K562 (cell line): Measurements from ENCODE around the gene AP4E1. TPM values are rescaled to one million over a fixed set of nuclear protein-coding genes. Genes with fewer than 3 reads are reported as not detected.

Experiments used
- ILF3 ChIP-seq: fragments of 450-650 bp; IDR thresholded peaks from 2 replicates; pipeline ENCODE4 v1.6.1; 2018; ENCODE audit warnings: antibody characterized with exemption, mild to moderate bottlenecking, moderate library complexity, borderline replicate concordance
- NFRKB ChIP-seq: fragments of 450-650 bp; IDR thresholded peaks from 2 replicates; pipeline ENCODE4 v1.6.1; 2016; ENCODE audit warnings: low read depth
- SUPT5H ChIP-seq: fragments of 450-650 bp; IDR thresholded peaks from 2 replicates; pipeline ENCODE4 v1.6.1; 2016
- THAP7 ChIP-seq: fragments of 250-450 bp; sonication (Bioruptor Pico); IDR thresholded peaks from 2 replicates; pipeline ENCODE4 v1.5.0; 2021
- YY1 ChIP-seq, 3 experiments: IDR thresholded peaks; 2 replicates each; pipeline ENCODE4 v1.6.1; 2011; ENCODE audit warnings: low read length in 2 of 3, mild to moderate bottlenecking in 2 of 3, moderate library complexity in 2 of 3, borderline replicate concordance in 1 of 3, control low read depth in 1 of 3, low read depth in 1 of 3; ENCODE audit not compliant: insufficient read depth in 3 of 3, insufficient replicate concordance in 2 of 3, control insufficient read depth in 1 of 3, insufficient read length in 1 of 3; ENCODE audit errors: extremely low read depth in 1 of 3
- ZMIZ1 ChIP-seq, 2 experiments: fragments of 150-350 bp in 1 of 2; IDR thresholded peaks; 2 replicates each; pipeline ENCODE4 v1.6.1; 2012 to 2016; ENCODE audit warnings: low read depth in 2 of 2, low read length in 2 of 2, mild to moderate bottlenecking in 1 of 2, moderate library complexity in 1 of 2
- ZNF551 ChIP-seq: fragments of 250-450 bp; sonication (Bioruptor Pico); IDR thresholded peaks from 2 replicates; pipeline ENCODE4 v1.5.0; 2021; ENCODE audit warnings: mild to moderate bottlenecking, moderate library complexity
- ZNF780A ChIP-seq: fragments of 250-450 bp; sonication (Bioruptor Pico); IDR thresholded peaks from 2 replicates; pipeline ENCODE4 v1.5.0; 2021; ENCODE audit warnings: mild to moderate bottlenecking
- polyA plus RNA-seq, 8 experiments: library from polyadenylated mRNA; depleted of rRNA in 4 of 8; stranded (reverse) in 5 of 8; unstranded in 3 of 8; fragments of >200 nt; fragmentation: Nextera tagmentation in 2 of 8; fragmentation: Illumina TruSeq in 1 of 8; extraction: Ambion mirVana in 2 of 8; extraction: Trizol in 1 of 8; gene quantifications; 2 replicates each; pipeline versions ENCODE4 v1.2.1 to v1.2.3, GENCODE V29; 2011 to 2014; ENCODE audit warnings: inconsistent platforms in 1 of 8, missing spikeins in 1 of 8
- total RNA-seq, 7 experiments: library from RNA; depleted of rRNA in 6 of 7; stranded (reverse); fragments of >200 nt in 6 of 7; fragmentation: Illumina TruSeq in 2 of 7; extraction: Trizol in 2 of 7; gene quantifications; 2 replicates each; pipeline versions ENCODE4 v1.2.1 to v1.2.3, GENCODE V29; 2011 to 2021; ENCODE audit warnings: low replicate concordance in 1 of 7
- TF ChIP-seq, protein P1 (sequence below): fragments of 450-650 bp; IDR thresholded peaks from 2 replicates; pipeline ENCODE4 v1.6.1; 2016; ENCODE audit warnings: low read depth, mild to moderate bottlenecking, moderate library complexity

Gene AP4E1
- total and polyA plus RNA-seq, 9 of the 15 experiments (the other 6 are each of a cell fraction or from before 2014, with no cell fraction given), result 1.3 to 11.5 (median 4.4) TPM

DNA sequence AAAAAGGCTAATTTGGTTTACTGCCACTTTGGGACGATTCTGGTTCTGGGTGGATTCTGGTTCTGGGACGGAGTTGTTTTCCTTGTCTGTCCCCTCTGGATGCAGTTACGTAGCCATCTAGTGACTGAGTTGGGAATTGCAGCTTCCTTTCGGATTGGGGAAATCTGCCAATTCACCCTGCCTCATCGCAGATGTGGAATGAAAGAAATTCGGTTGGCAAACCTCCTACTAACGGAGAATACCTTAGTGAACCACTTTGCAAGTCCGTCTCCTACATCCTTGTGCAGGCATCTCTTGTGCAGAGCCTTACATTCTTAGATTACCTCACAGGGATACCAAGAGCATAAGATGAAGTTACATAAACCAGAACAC is 31.5 kb upstream of the AP4E1 start (continued):
- TF ChIP-seq THAP7 (CRISPR knock-in tag), result no peak
- no peak for TF ChIP-seq ZNF780A (CRISPR knock-in tag)
- TF ChIP-seq ZNF551 (CRISPR knock-in tag), result no peak
- TF ChIP-seq ZMIZ1 (IDR thresholded peaks at IDR 0.05; ENCODE audit: low read depth in 2 of 2, low read length in 2 of 2), result no peak
- TF ChIP-seq ILF3, result no peak
- no peak for TF ChIP-seq NFRKB
- no peak for TF ChIP-seq YY1 (IDR thresholded peaks at IDR 0.05; ENCODE audit: borderline replicate concordance in 1 of 3, control insufficient read depth in 1 of 3, extremely low read depth in 1 of 3, insufficient read depth in 3 of 3, insufficient read length in 1 of 3, insufficient replicate concordance in 2 of 3, low read depth in 1 of 3, low read length in 2 of 3)
- TF ChIP-seq, protein P1, sequence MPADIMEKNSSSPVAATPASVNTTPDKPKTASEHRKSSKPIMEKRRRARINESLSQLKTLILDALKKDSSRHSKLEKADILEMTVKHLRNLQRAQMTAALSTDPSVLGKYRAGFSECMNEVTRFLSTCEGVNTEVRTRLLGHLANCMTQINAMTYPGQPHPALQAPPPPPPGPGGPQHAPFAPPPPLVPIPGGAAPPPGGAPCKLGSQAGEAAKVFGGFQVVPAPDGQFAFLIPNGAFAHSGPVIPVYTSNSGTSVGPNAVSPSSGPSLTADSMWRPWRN, result no peak
- TF ChIP-seq SUPT5H, result no peak
